OCI-LY3 (cell line): ENCODE measurements around the gene B4GALNT4.
"Not testable (repeated sequence)": the region's sequence is repeated elsewhere in the genome, so short reads cannot be mapped to it uniquely, and the experiment has no call there.

ENCODE experiments used
- H2AFZ ChIP-seq: fragments of 200-600, 300-600 bp; shearing (Covaris generic); 2 replicates; pipeline ENCODE4 v1.6.0; 2014; ENCODE audit warnings: antibody characterized with exemption, low read depth, low read length
- H3K27ac ChIP-seq: fragments of 200-600, 300-600 bp; sonication (generic); 2 replicates; pipeline ENCODE4 v1.5.1; 2014; ENCODE audit warnings: mild to moderate bottlenecking, low read length, moderate library complexity, mixed read lengths
- H3K27me3 ChIP-seq: fragments of 200-600, 300-600 bp; sonication (generic); 2 replicates; pipeline ENCODE4 v1.6.1; 2014; ENCODE audit warnings: low read depth, low read length, mixed read lengths
- H3K36me3 ChIP-seq: fragments of 200-600, 300-600 bp; sonication (generic); replicated peaks from 2 replicates; pipeline ENCODE3; 2014; ENCODE audit warnings: low read depth, low read length, mixed read lengths
- H3K4me1 ChIP-seq: fragments of 300-600, 200-600 bp; sonication (generic); 2 replicates; pipeline ENCODE4 v1.6.1; 2014; ENCODE audit warnings: low read length, mixed read lengths
- H3K4me2 ChIP-seq: fragments of 200-600, 300-600 bp; sonication (generic); 2 replicates; pipeline ENCODE4 v1.6.1; 2014; ENCODE audit warnings: low read length, mixed read lengths
- H3K4me3 ChIP-seq: fragments of 300-600, 200-600 bp; sonication (generic); 2 replicates; pipeline ENCODE4 v1.5.1; 2014; ENCODE audit warnings: antibody characterized with exemption, mild to moderate bottlenecking, low read length, moderate library complexity
- H3K79me2 ChIP-seq: fragments of 300-600, 200-600 bp; shearing (Covaris generic); 2 replicates; pipeline ENCODE4 v1.6.1; 2014; ENCODE audit warnings: mild to moderate bottlenecking, low read length, mixed read lengths
- H3K9ac ChIP-seq: fragments of 300-600, 200-600 bp; shearing (Covaris generic); 2 replicates; pipeline ENCODE4 v1.6.0; 2014; ENCODE audit warnings: mild to moderate bottlenecking, low read length, moderate library complexity
- H3K9me3 ChIP-seq: fragments of 200-600, 300-600 bp; shearing (Covaris generic); 2 replicates; pipeline ENCODE4 v1.6.1; 2014; ENCODE audit warnings: low read length, mixed read lengths; ENCODE audit not compliant: insufficient read depth
- H4K20me1 ChIP-seq: fragments of 200-600, 300-600 bp; sonication (generic); 2 replicates; pipeline ENCODE4 v1.6.1; 2016; ENCODE audit warnings: low read length, mixed read lengths; ENCODE audit not compliant: insufficient read depth
- EZH2phosphoT487 ChIP-seq: fragments of 200-600 bp; shearing (Covaris generic); IDR thresholded peaks from 2 replicates; pipeline ENCODE4 v1.6.1; 2018; ENCODE audit warnings: antibody characterized with exemption, mixed run types, low read depth
- TF ChIP-seq, protein P1 (sequence below): fragments of 200-600, 300-600 bp; sonication (generic); IDR thresholded peaks from 2 replicates; pipeline ENCODE4 v1.5.1; 2014; ENCODE audit warnings: antibody characterized with exemption, low read length, low read depth

The B4GALNT4 gene

DNA sequence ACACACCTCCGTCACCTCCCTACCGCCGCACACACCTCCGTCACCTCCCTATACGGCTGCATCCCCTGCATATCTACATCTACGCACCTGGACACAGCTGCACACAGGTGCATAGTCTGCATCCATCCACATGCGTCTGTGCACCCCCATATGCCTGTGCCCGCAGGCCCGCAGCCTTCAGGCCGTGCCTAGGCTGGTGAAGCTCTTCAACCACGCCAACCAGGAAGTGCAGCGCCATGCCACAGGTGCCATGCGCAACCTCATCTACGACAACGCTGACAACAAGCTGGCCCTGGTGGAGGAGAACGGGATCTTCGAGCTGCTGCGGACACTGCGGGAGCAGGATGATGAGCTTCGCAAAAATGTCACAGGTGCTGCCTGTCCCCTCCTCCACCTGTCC lies 29.5 kb downstream of the B4GALNT4 start:
- Histone ChIP-seq H3K9me3 (no peaks in the 10 kb centered on the region), H4K20me1 (no peaks in the 10 kb centered on the region), H3K27me3 (0 out of 2 replicates have a peak, but pooled peaks cover 4% of the 10 kb centered on the region), H3K4me1 (no peaks in the 10 kb centered on the region), H3K4me3 (no peak overlapping the region), H3K9ac (no peak overlapping the region), H3K79me2 (no peaks in the 10 kb centered on the region), H3K27ac (no peak overlapping the region), H2AFZ (no peak overlapping the region), H3K36me3 (no peaks in the 10 kb centered on the region), H3K4me2 (no peak overlapping the region)
- no peak for TF ChIP-seq EZH2phosphoT487
- TF ChIP-seq, protein P1, sequence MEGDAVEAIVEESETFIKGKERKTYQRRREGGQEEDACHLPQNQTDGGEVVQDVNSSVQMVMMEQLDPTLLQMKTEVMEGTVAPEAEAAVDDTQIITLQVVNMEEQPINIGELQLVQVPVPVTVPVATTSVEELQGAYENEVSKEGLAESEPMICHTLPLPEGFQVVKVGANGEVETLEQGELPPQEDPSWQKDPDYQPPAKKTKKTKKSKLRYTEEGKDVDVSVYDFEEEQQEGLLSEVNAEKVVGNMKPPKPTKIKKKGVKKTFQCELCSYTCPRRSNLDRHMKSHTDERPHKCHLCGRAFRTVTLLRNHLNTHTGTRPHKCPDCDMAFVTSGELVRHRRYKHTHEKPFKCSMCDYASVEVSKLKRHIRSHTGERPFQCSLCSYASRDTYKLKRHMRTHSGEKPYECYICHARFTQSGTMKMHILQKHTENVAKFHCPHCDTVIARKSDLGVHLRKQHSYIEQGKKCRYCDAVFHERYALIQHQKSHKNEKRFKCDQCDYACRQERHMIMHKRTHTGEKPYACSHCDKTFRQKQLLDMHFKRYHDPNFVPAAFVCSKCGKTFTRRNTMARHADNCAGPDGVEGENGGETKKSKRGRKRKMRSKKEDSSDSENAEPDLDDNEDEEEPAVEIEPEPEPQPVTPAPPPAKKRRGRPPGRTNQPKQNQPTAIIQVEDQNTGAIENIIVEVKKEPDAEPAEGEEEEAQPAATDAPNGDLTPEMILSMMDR, result no peak

DNA sequence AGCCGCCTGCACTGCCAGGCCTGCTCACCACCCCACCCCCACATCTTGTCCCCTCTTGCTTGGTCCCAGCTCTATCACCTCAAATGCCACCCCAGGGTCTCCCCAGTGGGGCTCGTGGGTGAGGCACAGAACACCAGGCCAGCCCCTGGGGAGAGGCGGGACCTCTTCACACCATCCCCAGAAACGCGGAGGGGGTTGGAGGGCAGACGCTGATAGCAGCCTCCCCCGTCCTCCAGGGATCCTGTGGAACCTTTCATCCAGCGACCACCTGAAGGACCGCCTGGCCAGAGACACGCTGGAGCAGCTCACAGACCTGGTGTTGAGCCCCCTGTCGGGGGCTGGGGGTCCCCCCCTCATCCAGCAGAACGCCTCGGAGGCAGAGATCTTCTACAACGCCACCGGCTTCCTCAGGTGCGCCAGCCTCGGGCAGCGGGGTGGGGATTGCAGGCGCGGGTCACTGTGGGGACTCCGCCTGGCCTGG lies 30.5 kb downstream of the B4GALNT4 start:
- H3K36me3 ChIP-seq, result no peaks in the 10 kb centered on the region
- H3K9me3 ChIP-seq, result no peaks in the 10 kb centered on the region
- no peaks in the 10 kb centered on the region for H3K79me2 ChIP-seq
- no peak overlapping the region for H3K27ac ChIP-seq
- TF ChIP-seq, protein P1, result no peak
- no peak for TF ChIP-seq EZH2phosphoT487
- no peak overlapping the region for H3K4me2 ChIP-seq
- H3K27me3 ChIP-seq, result 0 out of 2 replicates have a peak, but pooled peaks cover 4% of the 10 kb centered on the region
- no peak overlapping the region for H3K4me3 ChIP-seq
- H3K4me1 ChIP-seq, result no peaks in the 10 kb centered on the region
- no peak overlapping the region for H2AFZ ChIP-seq
- no peak overlapping the region for H3K9ac ChIP-seq
- no peaks in the 10 kb centered on the region for H4K20me1 ChIP-seq

DNA sequence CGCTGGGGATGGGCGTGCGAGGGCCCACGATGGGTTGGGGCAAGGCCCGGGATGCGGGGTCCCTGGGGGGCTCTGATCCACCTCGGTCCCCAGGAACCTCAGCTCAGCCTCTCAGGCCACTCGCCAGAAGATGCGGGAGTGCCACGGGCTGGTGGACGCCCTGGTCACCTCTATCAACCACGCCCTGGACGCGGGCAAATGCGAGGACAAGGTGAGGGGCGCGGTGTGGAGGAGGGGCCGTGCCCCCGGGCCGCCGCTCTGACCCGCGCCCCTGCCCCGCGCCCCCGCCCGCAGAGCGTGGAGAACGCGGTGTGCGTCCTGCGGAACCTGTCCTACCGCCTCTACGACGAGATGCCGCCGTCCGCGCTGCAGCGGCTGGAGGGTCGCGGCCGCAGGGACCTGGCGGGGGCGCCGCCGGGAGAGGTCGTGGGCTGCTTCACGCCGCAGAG lies 31.0 kb downstream of the B4GALNT4 start:
- Histone ChIP-seq H3K4me1 (no peaks in the 10 kb centered on the region), H3K36me3 (no peaks in the 10 kb centered on the region), H4K20me1 (no peaks in the 10 kb centered on the region), H3K9ac (no peak overlapping the region), H3K4me2 (no peak overlapping the region), H2AFZ (no peak overlapping the region), H3K79me2 (no peaks in the 10 kb centered on the region), H3K4me3 (no peak overlapping the region), H3K27ac (no peak overlapping the region), H3K27me3 (0 out of 2 replicates have a peak, but pooled peaks cover 4% of the 10 kb centered on the region), H3K9me3 (no peaks in the 10 kb centered on the region)
- TF ChIP-seq, protein P1, result no peak
- TF ChIP-seq EZH2phosphoT487, result no peak

DNA sequence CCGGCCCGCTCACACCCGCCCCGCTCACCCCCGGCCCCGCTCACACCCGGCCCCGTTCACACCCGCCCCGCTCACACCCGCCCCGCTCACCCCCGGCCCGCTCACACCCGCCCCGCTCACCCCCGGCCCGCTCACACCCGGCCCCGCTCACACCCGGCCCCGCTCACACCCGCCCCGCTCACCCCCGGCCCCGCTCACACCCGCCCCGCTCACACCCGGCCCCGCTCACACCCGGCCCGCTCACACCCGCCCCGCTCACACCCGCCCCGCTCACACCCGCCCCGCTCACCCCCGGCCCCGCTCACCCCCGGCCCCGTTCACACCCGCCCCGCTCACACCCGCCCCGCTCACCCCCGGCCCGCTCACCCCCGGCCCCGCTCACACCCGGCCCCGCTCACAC lies 31.9 kb downstream of the B4GALNT4 start:
- H3K79me2 ChIP-seq, H3K4me1 ChIP-seq, H3K27ac ChIP-seq, H4K20me1 ChIP-seq, H3K9ac ChIP-seq, H3K36me3 ChIP-seq, H3K4me2 ChIP-seq, H3K9me3 ChIP-seq, H3K4me3 ChIP-seq, H3K27me3 ChIP-seq, H2AFZ ChIP-seq: not testable (repeated sequence)
